ENCODE measurements around the gene WSB2. TPM values are rescaled to one million over a fixed set of nuclear protein-coding genes. Genes with fewer than 3 reads are reported as not detected.

Gene WSB2
- total and polyA plus RNA-seq, 9 donors = 14.8 to 51.0 (median 31.9) TPM

DNA sequence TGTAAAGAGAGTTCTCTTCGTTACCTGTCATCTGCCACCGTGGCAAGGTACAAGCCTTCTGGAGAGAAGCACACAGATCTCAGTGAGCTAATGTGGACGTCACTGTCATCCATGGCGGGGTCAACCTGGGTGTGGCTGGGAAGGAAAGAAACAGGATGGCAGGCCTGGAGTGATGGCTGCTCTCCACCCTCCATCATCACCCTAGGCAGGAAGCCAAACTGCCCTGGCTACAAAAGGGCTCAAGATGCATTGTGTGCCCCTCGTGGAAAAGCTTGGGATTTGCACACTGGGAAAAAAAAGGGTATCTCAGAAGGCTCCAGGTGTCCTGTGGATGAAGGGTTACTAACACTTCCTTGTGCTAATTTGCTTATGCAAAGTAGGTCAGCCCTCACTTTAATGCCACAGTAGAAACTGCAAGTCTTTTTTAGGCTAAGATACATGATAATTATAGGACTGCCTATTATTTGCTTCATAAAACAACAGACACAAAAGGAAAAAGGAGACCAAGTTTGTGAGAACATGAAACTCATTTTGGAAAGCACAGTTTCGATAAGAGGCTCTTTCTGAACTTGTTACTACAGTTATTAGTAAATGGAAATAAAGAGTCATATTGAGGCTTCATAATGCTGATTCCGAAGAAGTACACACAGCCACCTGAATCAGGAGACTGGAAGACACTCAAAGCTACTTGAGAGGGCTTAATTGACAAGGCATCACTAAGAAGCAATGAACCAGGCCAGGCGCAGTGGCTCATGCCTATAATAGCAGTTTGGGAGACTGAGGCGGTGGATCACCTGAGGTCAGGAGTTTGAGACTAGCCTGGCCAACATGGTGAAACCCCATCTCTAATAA lies 25.6 kb downstream of the WSB2 start:
- Histone ChIP-seq H3K27ac (no peak overlapping the region), H3K4me3 (no peak overlapping the region), H3K9me3 (no peaks in the 10 kb centered on the region), H3K4me1 (ENCODE audit: insufficient read depth) (no peaks in the 10 kb centered on the region), H3K36me3 (no peaks in the 10 kb centered on the region), H3K27me3 (no peaks in the 10 kb centered on the region)
- TF ChIP-seq CTCF (IDR thresholded peaks at IDR 0.05) (no peak), POLR2A (IDR thresholded peaks at IDR 0.05) (no peak), EP300 (IDR thresholded peaks at IDR 0.05) (no peak)
- intact Hi-C loops (cut with DNase I) = no loop called here
- 79 to 86% (median 80%) methylated on average over 9 of the region's 9 CpGs for WGBS, 3 donors
- no peak for DNase-seq

- H3K4me1 ChIP-seq (ENCODE audit: insufficient read depth) = no peaks in the 10 kb centered on the region
- no peak for TF ChIP-seq CTCF (IDR thresholded peaks at IDR 0.05)
- no peak for TF ChIP-seq POLR2A (IDR thresholded peaks at IDR 0.05)
- no peak for TF ChIP-seq EP300 (IDR thresholded peaks at IDR 0.05)
- intact Hi-C loops (cut with DNase I) = no loop called here
- H3K4me3 ChIP-seq = no peak overlapping the region
- DNase-seq = no peak
- no peaks in the 10 kb centered on the region for H3K36me3 ChIP-seq
- H3K9me3 ChIP-seq = no peaks in the 10 kb centered on the region
- no peak overlapping the region for H3K27ac ChIP-seq
- H3K27me3 ChIP-seq = no peaks in the 10 kb centered on the region
- 88 to 97% (median 93%) methylated on average over 5 of the region's 5 CpGs for WGBS, 3 donors
Observed at GRCh38 chr12:118034429-118035189, 26.4 kb downstream of the WSB2 start.

DNA sequence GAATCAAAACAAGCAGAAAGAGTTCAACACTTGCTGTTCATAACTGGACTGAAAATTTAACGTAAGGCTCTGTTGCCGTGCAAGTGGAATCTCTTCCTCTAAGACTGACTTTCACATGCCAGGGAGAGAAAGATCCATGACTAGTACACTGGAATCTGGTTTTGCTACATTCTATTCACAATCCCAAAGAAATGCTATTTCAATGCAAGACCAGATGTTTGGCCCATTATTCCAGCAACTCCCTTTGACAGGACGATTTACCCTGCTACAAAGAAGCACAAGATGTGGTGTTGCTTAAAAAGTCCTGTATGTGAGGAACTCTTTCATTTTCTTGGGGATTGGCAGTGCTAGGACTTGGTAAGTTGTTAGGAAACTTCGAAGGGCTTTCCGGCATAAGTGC lies 27.1 kb downstream of the WSB2 start:
- intact Hi-C loops (cut with DNase I) = no loop called here
- 84 to 88% (median 86%) methylated on average over 5 of the region's 5 CpGs for WGBS, 3 donors

DNA sequence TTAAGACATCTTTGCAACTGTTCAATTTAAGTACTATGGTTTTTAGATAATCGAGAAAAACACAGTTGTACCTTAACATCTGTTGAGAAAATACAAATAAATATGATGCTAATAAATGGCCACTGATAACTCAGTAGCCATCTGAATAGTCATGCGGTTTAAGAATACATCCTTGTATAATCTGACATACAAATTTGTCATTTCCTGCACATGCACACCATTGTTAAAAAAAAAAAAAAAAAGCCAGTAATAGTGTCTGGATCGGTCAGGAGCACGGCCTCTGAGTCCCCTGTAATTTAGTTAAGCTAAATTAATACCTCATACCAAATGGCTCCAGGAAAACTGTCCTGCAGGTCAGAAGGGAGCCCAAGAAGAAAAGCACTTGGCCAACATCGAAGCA lies 27.7 kb downstream of the WSB2 start:
- no peak overlapping the region for H3K27ac ChIP-seq
- 80 to 89% (median 84%) methylated on average over 5 of the region's 5 CpGs for WGBS, 3 donors
- no peaks in the 10 kb centered on the region for H3K4me1 ChIP-seq (ENCODE audit: insufficient read depth)
- H3K27me3 ChIP-seq = no peaks in the 10 kb centered on the region
- intact Hi-C loops (cut with DNase I) = no loop called here
- no peak for DNase-seq
- no peak overlapping the region for H3K4me3 ChIP-seq
- TF ChIP-seq CTCF (IDR thresholded peaks at IDR 0.05) (no peak), POLR2A (IDR thresholded peaks at IDR 0.05) (no peak), EP300 (IDR thresholded peaks at IDR 0.05) (no peak)
- no peaks in the 10 kb centered on the region for H3K9me3 ChIP-seq
- H3K36me3 ChIP-seq = no peaks in the 10 kb centered on the region

More for the DNA sequence above, 27.1 kb downstream of the WSB2 start:
- no peaks in the 10 kb centered on the region for H3K9me3 ChIP-seq
- no peak for DNase-seq
- no peaks in the 10 kb centered on the region for H3K4me1 ChIP-seq (ENCODE audit: insufficient read depth)
- H3K36me3 ChIP-seq = no peaks in the 10 kb centered on the region
- no peak overlapping the region for H3K4me3 ChIP-seq
- TF ChIP-seq CTCF (IDR thresholded peaks at IDR 0.05) (no peak), EP300 (IDR thresholded peaks at IDR 0.05) (no peak), POLR2A (IDR thresholded peaks at IDR 0.05) (no peak)
- no peak overlapping the region for H3K27ac ChIP-seq
- no peaks in the 10 kb centered on the region for H3K27me3 ChIP-seq

All from ovary (tissue), 9 donors.